Activated naive CD8-positive, alpha-beta T cell (primary cell): Measurements from ENCODE around the gene TMEM17.

Source experiments
- H3K27ac Mint-ChIP-seq: one replicate; pipeline ENCODE4 v1.8.0; 2021; ENCODE audit warnings: mixed read lengths
- H3K27me3 Mint-ChIP-seq: one replicate; pipeline ENCODE4 v1.8.0; 2021; ENCODE audit warnings: mixed read lengths
- H3K36me3 Mint-ChIP-seq: one replicate; pipeline ENCODE4 v1.8.0; 2021; ENCODE audit warnings: mixed read lengths
- H3K4me1 Mint-ChIP-seq: one replicate; pipeline ENCODE4 v1.8.0; 2021; ENCODE audit warnings: low read depth, mixed read lengths
- H3K4me3 Mint-ChIP-seq: one replicate; pipeline ENCODE4 v1.8.0; 2021; ENCODE audit warnings: mild to moderate bottlenecking, mixed read lengths
- H3K9me3 Mint-ChIP-seq: one replicate; pipeline ENCODE4 v1.8.0; 2021; ENCODE audit warnings: low read depth, mixed read lengths

TMEM17 gene

GRCh38 chr2:62458671-62459081 is 47.3 kb downstream of the TMEM17 start:
- no peaks in the 10 kb centered on the region for H3K4me1 Mint-ChIP-seq
- H3K4me3 Mint-ChIP-seq = no peak overlapping the region
- no peaks in the 10 kb centered on the region for H3K36me3 Mint-ChIP-seq
- no peak overlapping the region for H3K27ac Mint-ChIP-seq
- peaks cover 7% of the 10 kb centered on the region for H3K27me3 Mint-ChIP-seq
- no peaks in the 10 kb centered on the region for H3K9me3 Mint-ChIP-seq

- H3K9me3 Mint-ChIP-seq = no peaks in the 10 kb centered on the region
- no peaks in the 10 kb centered on the region for H3K36me3 Mint-ChIP-seq
- no peak overlapping the region for H3K4me3 Mint-ChIP-seq
- H3K4me1 Mint-ChIP-seq = no peaks in the 10 kb centered on the region
- H3K27ac Mint-ChIP-seq = no peak overlapping the region
- peaks cover 7% of the 10 kb centered on the region for H3K27me3 Mint-ChIP-seq
Measured at GRCh38 chr2:62458206-62458641, 47.8 kb downstream of the TMEM17 start.

GRCh38 chr2:62457556-62457955 is 48.4 kb downstream of the TMEM17 start:
- no peak overlapping the region for H3K27ac Mint-ChIP-seq
- H3K4me3 Mint-ChIP-seq = peak overlapping the region; percentile 38
- H3K27me3 Mint-ChIP-seq = peaks cover 7% of the 10 kb centered on the region
- H3K36me3 Mint-ChIP-seq = no peaks in the 10 kb centered on the region
- H3K4me1 Mint-ChIP-seq = no peaks in the 10 kb centered on the region
- no peaks in the 10 kb centered on the region for H3K9me3 Mint-ChIP-seq

- Mint-ChIP-seq H3K4me1 (no peaks in the 10 kb centered on the region), H3K9me3 (no peaks in the 10 kb centered on the region), H3K4me3 (peak overlapping the region; percentile 38), H3K27me3 (peaks cover 7% of the 10 kb centered on the region), H3K27ac (no peak overlapping the region), H3K36me3 (no peaks in the 10 kb centered on the region)
Measured at GRCh38 chr2:62456721-62457539, 49.1 kb downstream of the TMEM17 start.

GRCh38 chr2:62455957-62456692 is 49.9 kb downstream of the TMEM17 start:
- H3K4me3 Mint-ChIP-seq = peak overlapping the region; percentile 32
- H3K36me3 Mint-ChIP-seq = no peaks in the 10 kb centered on the region
- peaks cover 7% of the 10 kb centered on the region for H3K27me3 Mint-ChIP-seq
- H3K9me3 Mint-ChIP-seq = no peaks in the 10 kb centered on the region
- no peaks in the 10 kb centered on the region for H3K4me1 Mint-ChIP-seq
- H3K27ac Mint-ChIP-seq = no peak overlapping the region

GRCh38 chr2:62453955-62454354 is 52.0 kb downstream of the TMEM17 start:
- Mint-ChIP-seq H3K9me3 (no peaks in the 10 kb centered on the region), H3K4me3 (no peak overlapping the region), H3K4me1 (no peaks in the 10 kb centered on the region), H3K27ac (no peak overlapping the region), H3K36me3 (no peaks in the 10 kb centered on the region), H3K27me3 (peaks cover 7% of the 10 kb centered on the region)

GRCh38 chr2:62452701-62453454 is 53.1 kb downstream of the TMEM17 start:
- H3K4me1 Mint-ChIP-seq = no peaks in the 10 kb centered on the region
- H3K9me3 Mint-ChIP-seq = no peaks in the 10 kb centered on the region
- H3K36me3 Mint-ChIP-seq = no peaks in the 10 kb centered on the region
- no peak overlapping the region for H3K27ac Mint-ChIP-seq
- peaks cover 4% of the 10 kb centered on the region for H3K27me3 Mint-ChIP-seq
- no peak overlapping the region for H3K4me3 Mint-ChIP-seq

GRCh38 chr2:62450716-62451191 is 55.2 kb downstream of the TMEM17 start:
- Mint-ChIP-seq H3K4me1 (no peaks in the 10 kb centered on the region), H3K27me3 (no peaks in the 10 kb centered on the region), H3K4me3 (no peak overlapping the region), H3K9me3 (no peaks in the 10 kb centered on the region), H3K36me3 (no peaks in the 10 kb centered on the region), H3K27ac (no peak overlapping the region)
